Sigmoid colon (tissue), 4 donors: ENCODE data around the gene LRP1B.

ENCODE experiments used
- CTCF ChIP-seq, 4 experiments: fragments of 450-650 bp in 3 of 4; fragments of 200-600 bp in 1 of 4; IDR thresholded peaks; one replicate each; pipeline ENCODE4 v1.5.1; 2016 to 2019; ENCODE audit warnings: antibody characterized with exemption in 4 of 4, mild to moderate bottlenecking in 3 of 4, moderate library complexity in 2 of 4
- EP300 ChIP-seq, 4 donors: sonication (generic); formaldehyde crosslinking; IDR thresholded peaks; one replicate each; pipeline ENCODE4 v1.6.1; 2017; ENCODE audit warnings: antibody characterized with exemption in 4 of 4

- TF ChIP-seq EP300 (IDR thresholded peaks at IDR 0.05) = no peak
- no peak for TF ChIP-seq CTCF (IDR thresholded peaks at IDR 0.05)
Measured at GRCh38 chr2:140462990-140463389, 1667.8 kb downstream of the LRP1B start.
